NT2/D1 (cell line): Measurements from ENCODE around the gene WDR1.

ENCODE experiments used
- SUZ12 ChIP-seq: IDR thresholded peaks from 2 replicates; pipeline ENCODE4 v1.6.1; 2011; ENCODE audit not compliant: insufficient read length, insufficient read depth; ENCODE audit errors: extremely low read depth
- ZNF274 ChIP-seq: IDR thresholded peaks from 2 replicates; pipeline ENCODE4 v1.6.1; 2011; ENCODE audit warnings: mild to moderate bottlenecking, low read depth, low read length

- TF ChIP-seq SUZ12 (no peak), ZNF274 (no peak)
These were observed 45.2 kb upstream of the WDR1 start for GRCh38 chr4:10161840-10162239.
